ENCODE measurements around the gene CD52. TPM values are rescaled to one million over a fixed set of nuclear protein-coding genes. Genes with fewer than 3 reads are reported as not detected.

CD52 gene
- total RNA-seq, 1 experiment from 2014 or later, result not detected

DNA sequence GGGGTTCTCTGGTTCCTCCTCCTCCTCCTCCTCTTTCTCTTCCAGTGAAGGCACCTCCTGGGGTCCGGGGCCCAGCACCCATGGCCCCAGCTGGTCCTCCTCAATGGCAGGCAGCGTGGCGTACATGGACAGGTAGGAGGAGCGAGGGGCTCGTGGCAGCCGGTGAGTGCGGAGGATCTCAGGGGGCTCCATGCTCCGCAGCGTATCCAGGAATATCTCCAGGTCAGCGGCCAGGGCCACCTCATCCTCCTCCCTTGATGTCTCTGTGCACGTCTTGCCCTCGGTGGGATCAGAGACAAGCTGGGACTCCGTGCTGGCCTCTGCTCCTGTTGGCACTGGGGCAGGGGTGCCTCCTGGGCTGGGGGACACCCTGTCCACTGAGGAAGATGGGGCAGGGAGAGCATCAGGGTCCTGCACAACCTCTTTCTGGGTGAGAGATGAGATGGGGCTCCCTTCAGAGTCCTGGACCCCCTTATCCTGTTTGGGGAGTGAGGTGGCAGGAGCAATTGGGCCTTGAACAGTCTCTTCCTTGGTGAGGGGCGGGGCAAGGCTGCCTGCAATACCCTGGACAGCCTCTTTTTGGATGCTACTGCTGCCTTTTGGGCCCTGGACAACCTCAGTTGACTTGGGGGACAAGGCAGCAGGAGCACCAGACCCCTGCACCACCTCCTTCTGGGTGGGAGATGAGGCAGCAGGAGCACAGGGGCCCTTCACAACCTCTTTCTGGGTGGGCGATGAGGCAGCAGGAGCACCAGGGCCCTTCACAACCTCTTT lies 26.6 kb downstream of the CD52 start:
- POLR2A ChIA-PET (ENCODE audit: low non-redundant PET), result no interaction called here
- BruUV-seq (replicated peaks), result no TSS peak

DNA sequence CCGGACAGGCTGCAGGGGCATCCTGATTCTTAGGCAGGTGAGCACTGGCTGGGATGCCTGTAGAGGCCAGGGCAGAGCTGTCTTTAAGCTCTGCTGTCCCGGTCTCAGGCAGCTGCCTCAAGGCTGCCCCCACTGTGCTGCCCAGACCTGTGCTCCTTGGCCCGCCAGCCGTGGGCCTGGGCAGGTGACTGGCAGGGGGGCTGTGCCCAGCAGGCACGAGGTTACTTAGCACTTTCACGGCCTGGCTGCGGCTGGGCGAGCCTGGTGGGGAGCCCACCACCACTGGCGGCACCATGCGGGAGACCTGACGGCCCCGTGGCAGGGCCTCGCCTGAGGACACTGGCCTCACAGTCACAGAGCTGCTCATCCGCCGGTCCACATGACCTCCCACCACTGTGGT lies 28.0 kb downstream of the CD52 start:
- Histone ChIP-seq H3K9me3 (ENCODE audit: low read depth, low read length, poor library complexity, severe bottlenecking) (no peaks in the 10 kb centered on the region), H3K4me1 (ENCODE audit: insufficient read depth, low read length, poor library complexity, severe bottlenecking) (no peaks in the 10 kb centered on the region), H3K27ac (ENCODE audit: low read depth, low read length, poor library complexity, severe bottlenecking) (no peak overlapping the region), H3K27me3 (replicated peaks; ENCODE audit: insufficient read depth, low read depth, low read length, poor library complexity) (no peaks in the 10 kb centered on the region), H3K4me3 (ENCODE audit: low read depth, low read length, poor library complexity, severe bottlenecking) (no peak overlapping the region), H3K36me3 (ENCODE audit: insufficient read depth, low read length, poor library complexity, severe bottlenecking) (no peaks in the 10 kb centered on the region)
- ChIA-PET POLR2A (ENCODE audit: low non-redundant PET) (no interaction called here), CTCF (no interaction called here)
- intact Hi-C loops (cut with micrococcal nuclease; ENCODE audit: unreplicated experiment), result no loop called here
- no peak for DNase-seq (ENCODE audit: low spot score)
- no TSS peak for BruUV-seq (replicated peaks)
- TF ChIP-seq, protein P1, sequence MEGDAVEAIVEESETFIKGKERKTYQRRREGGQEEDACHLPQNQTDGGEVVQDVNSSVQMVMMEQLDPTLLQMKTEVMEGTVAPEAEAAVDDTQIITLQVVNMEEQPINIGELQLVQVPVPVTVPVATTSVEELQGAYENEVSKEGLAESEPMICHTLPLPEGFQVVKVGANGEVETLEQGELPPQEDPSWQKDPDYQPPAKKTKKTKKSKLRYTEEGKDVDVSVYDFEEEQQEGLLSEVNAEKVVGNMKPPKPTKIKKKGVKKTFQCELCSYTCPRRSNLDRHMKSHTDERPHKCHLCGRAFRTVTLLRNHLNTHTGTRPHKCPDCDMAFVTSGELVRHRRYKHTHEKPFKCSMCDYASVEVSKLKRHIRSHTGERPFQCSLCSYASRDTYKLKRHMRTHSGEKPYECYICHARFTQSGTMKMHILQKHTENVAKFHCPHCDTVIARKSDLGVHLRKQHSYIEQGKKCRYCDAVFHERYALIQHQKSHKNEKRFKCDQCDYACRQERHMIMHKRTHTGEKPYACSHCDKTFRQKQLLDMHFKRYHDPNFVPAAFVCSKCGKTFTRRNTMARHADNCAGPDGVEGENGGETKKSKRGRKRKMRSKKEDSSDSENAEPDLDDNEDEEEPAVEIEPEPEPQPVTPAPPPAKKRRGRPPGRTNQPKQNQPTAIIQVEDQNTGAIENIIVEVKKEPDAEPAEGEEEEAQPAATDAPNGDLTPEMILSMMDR (conservative IDR thresholded peaks at IDR 0.05; ENCODE audit: low read depth, low read length), result no peak
- TF ChIP-seq EZH2 (IDR thresholded peaks at IDR 0.05; ENCODE audit: borderline replicate concordance, low read depth, low read length, poor library complexity, severe bottlenecking), result no peak

More for the DNA sequence above, 26.6 kb downstream of the CD52 start:
- intact Hi-C loops (cut with micrococcal nuclease; ENCODE audit: unreplicated experiment), result no loop called here
- H3K4me3 ChIP-seq (ENCODE audit: low read depth, low read length, poor library complexity, severe bottlenecking), result no peak overlapping the region
- no peaks in the 10 kb centered on the region for H3K4me1 ChIP-seq (ENCODE audit: insufficient read depth, low read length, poor library complexity, severe bottlenecking)
- CTCF ChIA-PET, result no interaction called here
- DNase-seq (ENCODE audit: low spot score), result no peak
- H3K27me3 ChIP-seq (replicated peaks; ENCODE audit: insufficient read depth, low read depth, low read length, poor library complexity), result no peaks in the 10 kb centered on the region
- no peak overlapping the region for H3K27ac ChIP-seq (ENCODE audit: low read depth, low read length, poor library complexity, severe bottlenecking)
- H3K9me3 ChIP-seq (ENCODE audit: low read depth, low read length, poor library complexity, severe bottlenecking), result no peaks in the 10 kb centered on the region
- TF ChIP-seq, protein P1 (conservative IDR thresholded peaks at IDR 0.05; ENCODE audit: low read depth, low read length), result no peak
- no peak for TF ChIP-seq EZH2 (IDR thresholded peaks at IDR 0.05; ENCODE audit: borderline replicate concordance, low read depth, low read length, poor library complexity, severe bottlenecking)
- no peaks in the 10 kb centered on the region for H3K36me3 ChIP-seq (ENCODE audit: insufficient read depth, low read length, poor library complexity, severe bottlenecking)

DNA sequence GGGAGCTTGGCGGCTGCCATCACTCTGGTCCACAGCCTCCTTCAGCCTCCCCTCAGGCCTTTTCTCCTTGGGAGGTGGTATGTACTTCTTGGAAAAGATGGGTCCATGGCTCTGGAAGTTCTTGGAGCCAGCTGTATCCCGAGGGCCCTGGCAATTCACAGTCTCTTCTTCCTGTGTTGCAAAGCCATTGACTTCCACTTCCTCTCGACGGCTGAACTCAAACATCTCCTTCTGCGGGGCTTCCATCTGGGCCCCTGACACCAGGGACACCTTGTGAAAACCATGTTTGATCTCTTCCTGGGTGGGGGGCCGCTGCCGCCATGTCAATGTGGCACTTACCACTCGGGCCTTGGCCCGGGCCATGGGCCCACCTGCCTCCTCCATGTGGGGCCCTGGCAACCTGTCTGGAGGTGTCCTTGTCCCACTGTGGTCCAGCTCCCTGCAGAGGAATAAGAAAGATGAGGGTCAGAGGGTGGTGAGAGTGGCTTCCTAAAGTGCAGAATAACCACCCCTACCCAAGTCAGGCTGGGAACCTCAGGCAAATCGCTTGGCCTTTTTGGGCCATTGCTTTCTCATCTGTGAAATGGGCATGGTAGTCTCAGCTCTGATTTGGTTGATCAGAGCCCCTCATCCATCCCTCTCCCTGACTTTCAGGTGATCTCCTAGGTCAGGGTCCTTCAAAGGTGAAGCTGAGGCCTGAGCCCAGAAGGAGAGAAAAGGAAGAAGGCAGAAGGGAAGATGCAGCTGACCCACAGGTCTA lies 28.7 kb downstream of the CD52 start:
- intact Hi-C loops (cut with micrococcal nuclease; ENCODE audit: unreplicated experiment), result no loop called here
- Histone ChIP-seq H3K9me3 (ENCODE audit: low read depth, low read length, poor library complexity, severe bottlenecking) (no peaks in the 10 kb centered on the region), H3K36me3 (ENCODE audit: insufficient read depth, low read length, poor library complexity, severe bottlenecking) (no peaks in the 10 kb centered on the region), H3K27me3 (replicated peaks; ENCODE audit: insufficient read depth, low read depth, low read length, poor library complexity) (no peaks in the 10 kb centered on the region), H3K4me1 (ENCODE audit: insufficient read depth, low read length, poor library complexity, severe bottlenecking) (no peaks in the 10 kb centered on the region), H3K4me3 (ENCODE audit: low read depth, low read length, poor library complexity, severe bottlenecking) (no peak overlapping the region), H3K27ac (ENCODE audit: low read depth, low read length, poor library complexity, severe bottlenecking) (no peak overlapping the region)
- TF ChIP-seq, protein P1 (conservative IDR thresholded peaks at IDR 0.05; ENCODE audit: low read depth, low read length), result no peak
- TF ChIP-seq EZH2 (IDR thresholded peaks at IDR 0.05; ENCODE audit: borderline replicate concordance, low read depth, low read length, poor library complexity, severe bottlenecking), result no peak
- ChIA-PET CTCF (interaction anchor here (0.7 kb wide), 1 partner anchor 62 kb away, joined by 6 read pairs; no protein-coding TSS in a partner anchor), POLR2A (ENCODE audit: low non-redundant PET) (no interaction called here)
- DNase-seq (ENCODE audit: low spot score), result no peak
- no TSS peak for BruUV-seq (replicated peaks)

Measured in A673 (cell line).